ENCODE results near the gene ACSF2.
A peak's percentile ranks its signal among the peaks of the same experiment; 100 is the strongest.
"Not testable (repeated sequence)": the region's sequence is repeated elsewhere in the genome, so short reads cannot be mapped to it uniquely, and the experiment has no call there.

Gene ACSF2

DNA sequence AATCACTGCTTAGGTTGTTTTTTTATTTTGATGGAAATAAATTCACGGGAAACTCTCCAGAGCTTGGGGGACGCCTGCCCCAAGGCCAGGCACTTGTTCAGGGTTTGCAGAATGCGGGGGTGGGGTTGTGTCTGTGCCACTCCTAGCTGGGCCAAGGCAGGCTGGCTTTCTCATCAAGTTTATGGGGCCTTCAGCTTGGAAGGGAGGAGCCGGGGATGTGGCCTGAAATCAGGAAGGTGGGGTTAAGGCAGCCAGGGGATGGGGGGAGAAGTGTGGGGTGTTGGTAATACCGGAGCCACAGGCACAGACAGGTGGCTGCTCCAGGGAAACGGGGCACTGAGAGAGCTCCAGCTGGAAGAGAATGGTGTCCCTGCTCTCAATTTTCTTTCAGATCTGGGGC lies 44.4 kb downstream of the ACSF2 start:
- no peaks in the 10 kb centered on the region for H3K9me3 Mint-ChIP-seq
- peaks cover 62% of the 10 kb centered on the region for H3K27me3 Mint-ChIP-seq (ENCODE audit: low read depth)
- H3K4me3 Mint-ChIP-seq: peak overlapping the region; percentile 10 to 65 (median 46)
- H3K4me1 Mint-ChIP-seq: peaks cover 47% of the 10 kb centered on the region
- peaks cover 20% of the 10 kb centered on the region for H3K36me3 Mint-ChIP-seq (ENCODE audit: low read depth)
- no peak overlapping the region for H3K27ac Mint-ChIP-seq
- TF ChIP-seq, protein P1, sequence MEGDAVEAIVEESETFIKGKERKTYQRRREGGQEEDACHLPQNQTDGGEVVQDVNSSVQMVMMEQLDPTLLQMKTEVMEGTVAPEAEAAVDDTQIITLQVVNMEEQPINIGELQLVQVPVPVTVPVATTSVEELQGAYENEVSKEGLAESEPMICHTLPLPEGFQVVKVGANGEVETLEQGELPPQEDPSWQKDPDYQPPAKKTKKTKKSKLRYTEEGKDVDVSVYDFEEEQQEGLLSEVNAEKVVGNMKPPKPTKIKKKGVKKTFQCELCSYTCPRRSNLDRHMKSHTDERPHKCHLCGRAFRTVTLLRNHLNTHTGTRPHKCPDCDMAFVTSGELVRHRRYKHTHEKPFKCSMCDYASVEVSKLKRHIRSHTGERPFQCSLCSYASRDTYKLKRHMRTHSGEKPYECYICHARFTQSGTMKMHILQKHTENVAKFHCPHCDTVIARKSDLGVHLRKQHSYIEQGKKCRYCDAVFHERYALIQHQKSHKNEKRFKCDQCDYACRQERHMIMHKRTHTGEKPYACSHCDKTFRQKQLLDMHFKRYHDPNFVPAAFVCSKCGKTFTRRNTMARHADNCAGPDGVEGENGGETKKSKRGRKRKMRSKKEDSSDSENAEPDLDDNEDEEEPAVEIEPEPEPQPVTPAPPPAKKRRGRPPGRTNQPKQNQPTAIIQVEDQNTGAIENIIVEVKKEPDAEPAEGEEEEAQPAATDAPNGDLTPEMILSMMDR (IDR thresholded peaks at IDR 0.05; ENCODE audit: unreplicated experiment in 3 of 3): no peak

DNA sequence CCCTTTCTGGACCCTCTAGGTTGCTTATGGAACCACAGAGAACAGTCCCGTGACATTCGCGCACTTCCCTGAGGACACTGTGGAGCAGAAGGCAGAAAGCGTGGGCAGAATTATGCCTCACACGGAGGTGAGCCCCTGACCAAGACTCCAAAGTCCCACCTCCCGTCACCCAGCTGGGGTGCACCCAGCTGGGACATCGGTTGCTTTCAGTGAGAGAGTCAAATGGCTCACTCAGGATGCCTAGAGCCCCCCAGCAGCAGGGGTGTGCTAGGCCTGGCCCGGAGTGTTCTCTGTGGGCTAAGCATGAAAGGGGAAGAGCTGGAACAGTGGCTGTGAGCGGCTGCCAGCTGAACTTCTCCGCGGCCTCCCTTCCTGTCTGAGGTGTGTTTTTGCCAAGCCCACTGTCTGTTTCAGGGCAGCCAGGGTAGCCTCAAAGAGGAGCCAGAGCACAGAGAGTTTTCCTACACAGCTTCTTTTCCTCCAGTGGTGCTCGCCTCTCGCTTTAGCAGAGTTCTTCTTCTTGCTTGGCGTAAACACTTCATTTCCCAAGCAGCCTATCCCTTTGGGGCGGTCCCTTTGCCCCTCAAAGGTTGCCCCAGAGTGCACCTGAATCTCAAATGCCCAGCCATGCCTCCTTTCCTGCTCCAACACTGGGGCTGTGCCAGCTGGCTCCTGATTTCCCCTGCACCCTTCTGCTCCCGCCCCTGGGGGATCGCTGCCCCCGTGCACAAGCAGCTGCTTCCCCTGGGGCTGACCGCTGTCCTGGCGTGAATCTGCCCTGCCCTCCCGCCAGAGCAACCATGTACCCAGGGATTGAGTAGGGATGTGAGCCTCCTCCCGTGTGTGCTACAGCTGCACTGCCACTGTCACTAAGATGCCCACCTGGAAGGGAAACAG lies 45.2 kb downstream of the ACSF2 start:
- TF ChIP-seq, protein P1 (IDR thresholded peaks at IDR 0.05; ENCODE audit: unreplicated experiment in 3 of 3): no peak
- Mint-ChIP-seq H3K9me3 (no peaks in the 10 kb centered on the region), H3K27me3 (ENCODE audit: low read depth) (peaks cover 65% of the 10 kb centered on the region)

DNA sequence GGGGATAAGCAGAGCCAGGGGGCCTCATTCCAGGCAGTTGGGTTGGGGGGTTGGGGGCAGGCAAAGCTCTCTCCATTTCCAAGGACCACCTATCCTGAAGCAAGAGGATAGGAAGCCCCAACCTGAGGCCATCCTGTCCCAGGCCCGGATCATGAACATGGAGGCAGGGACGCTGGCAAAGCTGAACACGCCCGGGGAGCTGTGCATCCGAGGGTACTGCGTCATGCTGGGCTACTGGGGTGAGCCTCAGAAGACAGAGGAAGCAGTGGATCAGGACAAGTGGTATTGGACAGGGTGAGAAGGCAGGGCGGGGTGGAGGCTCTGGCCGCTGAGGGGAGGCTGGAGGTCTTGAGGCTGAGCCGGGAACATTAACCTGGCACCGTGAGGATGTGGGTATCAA lies 46.3 kb downstream of the ACSF2 start:
- Mint-ChIP-seq H3K4me3 (peak overlapping the region in 1 of 3 experiments; percentile 27), H3K27ac (peak overlapping the region; percentile 78 to 90 (median 79)), H3K36me3 (ENCODE audit: low read depth) (peaks cover 17% of the 10 kb centered on the region)

More for the DNA sequence above, 45.2 kb downstream of the ACSF2 start:
- Mint-ChIP-seq H3K4me3 (peak overlapping the region; percentile 12 to 52 (median 41)), H3K4me1 (peaks cover 47% of the 10 kb centered on the region), H3K36me3 (ENCODE audit: low read depth) (peaks cover 17% of the 10 kb centered on the region), H3K27ac (peak overlapping the region in 2 of 3 experiments; percentile 78 to 90)

DNA sequence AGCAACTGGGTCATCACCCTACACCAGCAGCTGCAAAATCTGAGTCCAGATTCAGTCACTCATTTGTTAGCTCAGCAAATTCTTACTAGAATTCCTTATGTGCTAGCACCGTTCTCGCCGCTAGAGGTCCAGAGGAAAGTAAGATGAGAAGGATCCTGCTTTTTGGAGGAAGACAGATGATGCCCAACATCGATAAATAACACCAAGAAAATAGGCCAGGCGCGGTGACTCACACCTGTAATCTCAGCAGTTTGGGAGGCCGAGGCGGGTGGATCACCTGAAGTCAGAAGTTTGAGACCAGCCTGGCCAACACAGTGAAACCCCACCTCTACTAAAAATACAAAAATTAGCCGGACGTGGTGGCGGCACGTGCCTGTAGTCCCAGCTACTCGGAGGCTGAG lies 46.7 kb downstream of the ACSF2 start:
- H3K27me3 Mint-ChIP-seq (ENCODE audit: low read depth): peaks cover 60% of the 10 kb centered on the region

More for the DNA sequence above, 46.3 kb downstream of the ACSF2 start:
- TF ChIP-seq, protein P1 (IDR thresholded peaks at IDR 0.05; ENCODE audit: unreplicated experiment in 3 of 3): no peak
- H3K4me1 Mint-ChIP-seq: peaks cover 47% of the 10 kb centered on the region
- H3K27me3 Mint-ChIP-seq (ENCODE audit: low read depth): peaks cover 65% of the 10 kb centered on the region
- H3K9me3 Mint-ChIP-seq: no peaks in the 10 kb centered on the region

DNA sequence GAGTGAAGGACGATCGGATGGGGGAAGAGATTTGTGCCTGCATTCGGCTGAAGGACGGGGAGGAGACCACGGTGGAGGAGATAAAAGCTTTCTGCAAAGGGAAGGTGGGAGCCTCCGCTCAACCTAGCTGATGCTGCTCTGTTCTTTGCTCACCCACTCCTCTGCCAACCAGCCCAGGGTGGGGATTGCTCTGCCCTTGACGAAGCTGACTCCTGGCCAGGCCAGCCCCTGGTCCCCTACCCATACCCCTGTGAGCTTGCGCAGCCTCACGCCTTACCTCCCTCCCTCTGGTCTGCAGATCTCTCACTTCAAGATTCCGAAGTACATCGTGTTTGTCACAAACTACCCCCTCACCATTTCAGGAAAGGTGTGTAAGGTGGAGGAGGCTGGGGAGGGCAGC lies 47.9 kb downstream of the ACSF2 start:
- peaks cover 45% of the 10 kb centered on the region for H3K4me1 Mint-ChIP-seq
- no peaks in the 10 kb centered on the region for H3K9me3 Mint-ChIP-seq
- H3K27me3 Mint-ChIP-seq (ENCODE audit: low read depth): peaks cover 56% of the 10 kb centered on the region
- H3K36me3 Mint-ChIP-seq (ENCODE audit: low read depth): peaks cover 17% of the 10 kb centered on the region
- no peak overlapping the region for H3K4me3 Mint-ChIP-seq
- TF ChIP-seq, protein P1 (IDR thresholded peaks at IDR 0.05; ENCODE audit: unreplicated experiment in 3 of 3): no peak
- no peak overlapping the region for H3K27ac Mint-ChIP-seq

More for the DNA sequence above, 46.7 kb downstream of the ACSF2 start:
- peak overlapping the region in 1 of 3 experiments; percentile 27 for H3K4me3 Mint-ChIP-seq
- peaks cover 17% of the 10 kb centered on the region for H3K36me3 Mint-ChIP-seq (ENCODE audit: low read depth)
- not testable (repeated sequence) for H3K9me3 Mint-ChIP-seq
- H3K27ac Mint-ChIP-seq: peak overlapping the region; percentile 78 to 90 (median 79)
- H3K4me1 Mint-ChIP-seq: peaks cover 43% of the 10 kb centered on the region
- TF ChIP-seq, protein P1 (IDR thresholded peaks at IDR 0.05; ENCODE audit: unreplicated experiment in 3 of 3): peak; percentile 48 to 53 (median 52)
